NOMO-1 treated with dmso at 0.1 percent for 144 hours (cell line): ENCODE data around the gene TM9SF1.

ENCODE experiments used
- DNase-seq: peaks from one replicate; lab custom pipeline; 2025; ENCODE audit not compliant: unreplicated experiment; lab: John Stamatoyannopoulos, UW

TM9SF1 gene

GRCh38 chr14:24198814-24199524 is 3.7 kb upstream of the TM9SF1 start:
- DNase-seq, result no peak

- no peak for DNase-seq
These were observed 1.8 kb upstream of the TM9SF1 start for GRCh38 chr14:24197056-24197450.

GRCh38 chr14:24196071-24197055 is 1.1 kb upstream of the TM9SF1 start:
- DNase-seq, result peak; percentile 42

GRCh38 chr14:24194873-24195185 is 412 bp downstream of the TM9SF1 start:
- DNase-seq, result no peak

GRCh38 chr14:24194186-24194872 is 912 bp downstream of the TM9SF1 start:
- DNase-seq, result no peak

- no peak for DNase-seq
These were observed 2.3 kb downstream of the TM9SF1 start for GRCh38 chr14:24192933-24193332.

GRCh38 chr14:24190416-24190815 is 4.8 kb downstream of the TM9SF1 start:
- no peak for DNase-seq

- DNase-seq, result no peak
These were observed 5.8 kb downstream of the TM9SF1 start for GRCh38 chr14:24189460-24189859.

GRCh38 chr14:24189059-24189375 is 6.2 kb downstream of the TM9SF1 start:
- DNase-seq, result no peak

GRCh38 chr14:24188251-24189058 is 6.8 kb downstream of the TM9SF1 start, which contains the start of gene IPO4:
Gene IPO4 (minus strand): TSS chr14:24188816. CDS start chr14:24188787, 29 bp downstream.
- DNase-seq, result peak; percentile 92

GRCh38 chr14:24187539-24187915 is 7.7 kb downstream of the TM9SF1 start:
- no peak for DNase-seq

GRCh38 chr14:24186831-24187538 is 8.3 kb downstream of the TM9SF1 start:
- no peak for DNase-seq

- DNase-seq, result no peak
These were observed 9.5 kb downstream of the TM9SF1 start for GRCh38 chr14:24185741-24186140.

GRCh38 chr14:24185026-24185425 is 10.2 kb downstream of the TM9SF1 start:
- no peak for DNase-seq

GRCh38 chr14:24184104-24184970 is 10.9 kb downstream of the TM9SF1 start:
- no peak for DNase-seq

GRCh38 chr14:24183014-24183481 is 12.2 kb downstream of the TM9SF1 start:
- no peak for DNase-seq

- no peak for DNase-seq
These were observed 12.9 kb downstream of the TM9SF1 start for GRCh38 chr14:24182110-24182882.

GRCh38 chr14:24181371-24182077 is 13.7 kb downstream of the TM9SF1 start:
- no peak for DNase-seq
